Measurements from ENCODE around the gene SPOCK3.

DNA sequence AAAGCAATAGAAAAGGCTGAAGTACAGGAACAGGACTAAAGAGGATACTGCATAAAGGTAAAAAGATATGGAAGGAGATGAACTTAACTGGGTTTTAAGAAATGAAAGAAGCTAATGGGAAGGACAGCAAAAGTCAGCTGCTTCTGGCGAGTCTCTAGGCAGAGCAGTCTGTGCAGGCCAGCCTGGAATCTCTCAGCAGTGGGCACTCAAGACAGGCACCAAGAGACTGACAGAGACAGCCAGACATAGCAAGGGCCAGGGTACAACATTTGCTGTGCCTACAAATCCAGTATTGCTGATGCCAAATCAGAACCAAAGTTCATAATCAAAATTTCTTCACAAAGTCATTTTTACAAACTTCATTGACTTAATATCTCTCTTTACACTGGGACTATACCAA lies 62.4 kb downstream of the SPOCK3 start:
- TF ChIP-seq NFIC (IDR thresholded peaks at IDR 0.05) (no peak), YY1 (IDR thresholded peaks at IDR 0.05; ENCODE audit: low read depth) (no peak), TCF12 (IDR thresholded peaks at IDR 0.05; ENCODE audit: low read depth) (no peak), EGR1 (IDR thresholded peaks at IDR 0.05) (no peak), REST (IDR thresholded peaks at IDR 0.05; ENCODE audit: low read depth) (no peak), CEBPB (IDR thresholded peaks at IDR 0.05) (no peak), EP300 (IDR thresholded peaks at IDR 0.05; ENCODE audit: borderline replicate concordance) (no peak), MAX (IDR thresholded peaks at IDR 0.05) (no peak), TAF1 (IDR thresholded peaks at IDR 0.05; ENCODE audit: low read depth) (no peak), RAD21 (IDR thresholded peaks at IDR 0.05; ENCODE audit: low read depth) (no peak)
